ENCODE measurements around the gene CACNA1C.

The CACNA1C gene

DNA sequence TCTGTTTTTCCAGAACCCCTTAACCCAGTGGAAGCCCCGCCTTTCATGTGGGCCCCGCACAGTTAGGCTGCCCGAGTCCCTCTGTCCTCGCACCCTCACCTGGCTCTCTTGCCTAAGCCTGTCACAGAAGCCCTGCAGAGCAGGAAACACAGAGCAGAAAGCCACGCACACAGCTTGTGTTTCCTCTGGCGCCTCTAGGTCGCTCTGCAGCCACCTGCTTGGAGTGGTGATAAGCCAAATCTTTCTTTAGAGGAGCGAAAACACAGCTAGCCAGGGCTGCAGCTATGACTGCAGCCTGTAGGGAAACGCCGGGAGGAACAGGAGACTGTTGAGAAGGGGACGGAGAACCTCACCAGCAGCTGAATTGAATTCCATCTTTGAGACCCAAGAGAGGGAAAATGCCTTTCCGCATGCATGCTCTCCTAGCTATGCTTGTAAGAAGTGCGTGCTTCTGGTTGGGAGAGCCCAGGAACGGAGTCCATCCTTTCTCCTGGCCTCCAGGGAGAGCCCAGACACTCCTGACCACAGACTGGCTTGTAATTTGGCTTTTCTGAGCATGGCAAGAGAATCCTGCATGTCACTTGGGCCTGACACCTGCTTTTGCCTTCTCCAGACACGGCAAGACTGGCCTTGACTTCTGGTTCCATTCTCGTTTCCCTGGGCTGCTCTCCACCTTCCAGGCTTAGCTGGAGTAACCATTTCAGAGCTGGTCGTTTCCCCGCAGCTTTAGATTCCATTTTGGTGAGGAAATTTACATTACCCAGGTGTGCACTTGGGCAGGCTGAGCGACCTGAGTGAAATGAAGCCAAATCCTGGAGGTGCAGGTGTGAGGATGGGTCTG lies 301.6 kb downstream of the CACNA1C start:
- no peak overlapping the region for H3K4me3 ChIP-seq (ENCODE audit: low read length)
- TF ChIP-seq, protein P1, sequence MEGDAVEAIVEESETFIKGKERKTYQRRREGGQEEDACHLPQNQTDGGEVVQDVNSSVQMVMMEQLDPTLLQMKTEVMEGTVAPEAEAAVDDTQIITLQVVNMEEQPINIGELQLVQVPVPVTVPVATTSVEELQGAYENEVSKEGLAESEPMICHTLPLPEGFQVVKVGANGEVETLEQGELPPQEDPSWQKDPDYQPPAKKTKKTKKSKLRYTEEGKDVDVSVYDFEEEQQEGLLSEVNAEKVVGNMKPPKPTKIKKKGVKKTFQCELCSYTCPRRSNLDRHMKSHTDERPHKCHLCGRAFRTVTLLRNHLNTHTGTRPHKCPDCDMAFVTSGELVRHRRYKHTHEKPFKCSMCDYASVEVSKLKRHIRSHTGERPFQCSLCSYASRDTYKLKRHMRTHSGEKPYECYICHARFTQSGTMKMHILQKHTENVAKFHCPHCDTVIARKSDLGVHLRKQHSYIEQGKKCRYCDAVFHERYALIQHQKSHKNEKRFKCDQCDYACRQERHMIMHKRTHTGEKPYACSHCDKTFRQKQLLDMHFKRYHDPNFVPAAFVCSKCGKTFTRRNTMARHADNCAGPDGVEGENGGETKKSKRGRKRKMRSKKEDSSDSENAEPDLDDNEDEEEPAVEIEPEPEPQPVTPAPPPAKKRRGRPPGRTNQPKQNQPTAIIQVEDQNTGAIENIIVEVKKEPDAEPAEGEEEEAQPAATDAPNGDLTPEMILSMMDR (IDR thresholded peaks at IDR 0.05; ENCODE audit: insufficient read depth, low read depth, low read length, missing control alignments), result no peak
- DNase-seq (ENCODE audit: low read depth), result no peak

DNA sequence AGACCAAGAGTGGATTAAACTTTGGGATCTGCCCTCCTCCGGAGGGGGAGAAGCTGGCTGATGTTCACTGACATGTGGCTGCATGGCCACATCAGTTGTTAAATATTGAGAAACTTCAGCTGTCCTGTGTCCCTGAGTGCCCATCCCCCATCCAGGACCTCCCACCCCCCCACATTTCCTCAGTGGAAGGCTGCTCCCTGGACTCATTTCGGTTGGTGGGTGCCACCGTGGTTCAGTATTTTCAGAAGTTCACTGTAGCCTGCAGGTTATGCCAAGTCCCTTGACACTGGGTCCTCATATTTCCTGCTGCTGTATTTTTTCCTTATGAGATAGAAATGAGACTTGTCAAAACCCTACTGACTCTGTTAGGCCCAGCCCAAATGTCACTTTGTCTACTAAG lies 302.4 kb downstream of the CACNA1C start:
- TF ChIP-seq, protein P1 (IDR thresholded peaks at IDR 0.05; ENCODE audit: insufficient read depth, low read depth, low read length, missing control alignments), result no peak
- DNase-seq (ENCODE audit: low read depth), result no peak
- no peak overlapping the region for H3K4me3 ChIP-seq (ENCODE audit: low read length)

DNA sequence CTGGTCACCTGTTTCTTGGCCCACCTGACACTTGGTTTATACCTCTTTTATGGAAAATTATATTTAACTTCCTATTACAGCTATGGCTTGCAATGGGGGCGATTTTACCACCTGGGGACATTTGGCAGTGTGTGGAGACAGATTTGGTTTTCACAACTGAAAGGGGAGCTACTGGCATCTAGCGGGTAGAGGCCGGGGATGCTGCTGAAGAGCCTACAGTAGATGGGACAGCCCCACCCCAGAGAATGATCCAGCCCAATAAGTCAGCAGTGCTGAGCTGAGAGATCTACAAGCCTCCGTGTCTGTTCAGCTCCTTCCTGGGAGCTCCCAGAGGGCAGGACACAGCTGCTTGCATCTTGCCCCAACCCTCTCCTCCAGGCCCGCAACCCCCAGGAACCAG lies 302.8 kb downstream of the CACNA1C start:
- DNase-seq (ENCODE audit: low read depth), result no peak
- TF ChIP-seq, protein P1 (IDR thresholded peaks at IDR 0.05; ENCODE audit: insufficient read depth, low read depth, low read length, missing control alignments), result no peak

DNA sequence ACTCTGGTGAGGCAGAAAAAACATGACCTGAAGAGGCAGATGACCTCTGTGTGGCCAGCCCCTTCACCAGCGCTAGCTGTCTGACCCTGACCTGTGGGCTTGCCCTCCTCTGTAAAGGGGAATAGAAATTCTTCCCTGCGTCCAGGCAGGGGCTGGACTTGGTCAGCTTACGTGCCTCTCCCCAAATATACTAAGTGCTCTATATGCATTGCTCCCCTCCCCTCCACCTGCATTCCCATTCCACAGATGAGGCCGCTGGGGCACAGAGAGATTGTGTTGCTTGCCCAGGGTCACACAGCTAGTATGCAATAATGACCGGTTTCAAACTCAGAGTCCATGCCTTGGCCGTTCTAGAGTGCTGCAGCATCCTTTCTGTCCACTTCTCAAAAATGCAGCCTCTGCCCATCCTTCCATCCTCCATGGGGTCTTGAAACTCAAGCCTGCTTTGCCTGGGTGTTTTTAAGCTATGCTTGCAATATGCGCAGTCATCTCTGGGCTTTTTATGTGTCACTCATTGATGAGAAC lies 303.9 kb downstream of the CACNA1C start:
- H3K4me3 ChIP-seq (ENCODE audit: low read length), result no peak overlapping the region
- no peak for DNase-seq (ENCODE audit: low read depth)
- TF ChIP-seq, protein P1 (IDR thresholded peaks at IDR 0.05; ENCODE audit: insufficient read depth, low read depth, low read length, missing control alignments), result no peak

More for the DNA sequence above, 302.8 kb downstream of the CACNA1C start:
- no peak overlapping the region for H3K4me3 ChIP-seq (ENCODE audit: low read length)

DNA sequence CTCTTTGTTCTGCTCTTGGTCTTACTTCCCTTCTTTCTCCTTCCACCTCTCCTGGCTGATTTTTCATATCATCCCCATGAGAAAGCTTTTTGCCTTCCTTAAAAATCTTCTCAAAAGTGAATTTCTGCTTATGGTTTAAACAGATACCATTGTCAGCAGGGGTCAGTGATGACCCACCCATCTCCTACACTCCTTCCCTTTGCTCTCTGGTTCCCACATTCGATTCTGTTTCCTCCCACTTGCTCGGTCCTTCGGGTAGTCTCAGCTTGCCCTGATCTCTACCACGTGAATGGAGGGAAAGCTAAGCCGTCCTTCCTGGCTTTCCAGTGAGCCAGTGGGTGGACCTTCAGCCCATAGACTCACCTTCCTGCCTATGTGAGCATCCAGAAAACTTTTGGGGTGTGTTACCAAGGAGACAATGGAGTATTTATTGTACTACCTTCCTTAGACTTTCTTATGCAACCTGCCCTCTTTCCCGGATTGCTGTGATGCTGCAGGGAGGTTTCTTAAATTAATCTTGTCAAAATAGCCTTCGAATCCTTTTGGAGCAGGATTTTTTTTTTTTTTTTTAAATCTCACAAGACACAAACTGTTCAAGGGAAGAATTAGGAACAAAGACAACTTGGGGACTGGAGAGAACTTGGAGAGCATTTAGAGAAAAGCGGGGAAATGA lies 306.3 kb downstream of the CACNA1C start:
- H3K4me3 ChIP-seq (ENCODE audit: low read length), result no peak overlapping the region
- TF ChIP-seq, protein P1 (IDR thresholded peaks at IDR 0.05; ENCODE audit: insufficient read depth, low read depth, low read length, missing control alignments), result no peak
- DNase-seq (ENCODE audit: low read depth), result no peak

DNA sequence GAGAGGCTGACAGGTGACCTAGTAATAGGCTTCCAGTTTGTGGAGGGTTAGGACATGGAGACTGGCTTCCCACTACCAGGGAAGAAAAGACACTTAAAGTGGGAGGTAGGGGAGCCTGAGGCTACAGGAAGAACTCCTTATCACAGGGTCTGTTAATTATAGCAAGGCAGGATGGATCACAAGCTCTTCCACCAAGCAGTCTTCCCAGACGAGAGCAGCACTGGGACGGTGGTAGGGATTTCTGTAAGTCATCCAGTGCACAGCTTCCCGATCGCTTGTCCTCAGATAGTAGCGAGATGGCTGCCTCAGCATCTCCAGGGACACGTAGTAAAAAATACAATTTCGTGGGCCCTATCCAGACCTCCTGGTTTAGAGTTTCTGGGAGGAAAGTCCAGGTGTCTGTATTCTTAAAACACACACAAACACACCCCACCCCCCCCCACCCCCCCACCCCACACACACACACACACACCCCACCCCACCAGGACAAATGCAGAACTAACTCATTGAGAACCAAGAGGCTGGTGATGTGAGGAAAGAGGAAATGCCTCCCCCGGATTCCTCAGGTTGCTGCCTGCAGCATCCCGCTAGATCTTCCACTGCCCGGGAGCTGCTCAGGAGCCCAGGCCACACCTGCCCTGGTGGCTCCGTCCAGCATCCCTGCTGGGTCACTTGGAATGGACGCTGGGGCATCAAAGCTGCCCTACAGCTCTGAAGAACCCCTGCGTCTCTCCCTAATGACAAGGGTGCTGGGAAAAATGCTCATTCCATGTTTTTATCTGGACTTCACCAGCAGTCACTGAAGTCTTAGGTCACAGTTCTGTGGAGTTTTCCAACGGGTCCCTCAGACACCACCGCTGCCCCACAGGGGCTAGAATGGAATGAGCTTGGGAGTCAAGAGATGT lies 307.2 kb downstream of the CACNA1C start:
- TF ChIP-seq, protein P1 (IDR thresholded peaks at IDR 0.05; ENCODE audit: insufficient read depth, low read depth, low read length, missing control alignments), result no peak
- no peak for DNase-seq (ENCODE audit: low read depth)
- H3K4me3 ChIP-seq (ENCODE audit: low read length), result no peak overlapping the region

Measured in epithelial cell of esophagus (primary cell).